GM19023 (cell line): ENCODE measurements around the gene C19orf44.
"Not testable (repeated sequence)": the region's sequence is repeated elsewhere in the genome, so short reads cannot be mapped to it uniquely, and the experiment has no call there.

Source experiments
- ATAC-seq: cut with Tn5 transposase; IDR thresholded peaks from one replicate; pipeline ENCODE4 v1.9.1; 2021; ENCODE audit warnings: mild to moderate bottlenecking, moderate library complexity; ENCODE audit not compliant: unreplicated experiment

C19orf44 gene

GRCh38 chr19:16495982-16496612 is at the start of gene C19orf44, which contains the start of gene CALR3:
Gene C19orf44 (plus strand): TSS chr19:16496394. CDS start chr19:16500793, 4,399 bp downstream.
Gene CALR3 (minus strand): TSS chr19:16496167. CDS start chr19:16496129, 38 bp downstream.
- peak; percentile 97 for ATAC-seq

DNA sequence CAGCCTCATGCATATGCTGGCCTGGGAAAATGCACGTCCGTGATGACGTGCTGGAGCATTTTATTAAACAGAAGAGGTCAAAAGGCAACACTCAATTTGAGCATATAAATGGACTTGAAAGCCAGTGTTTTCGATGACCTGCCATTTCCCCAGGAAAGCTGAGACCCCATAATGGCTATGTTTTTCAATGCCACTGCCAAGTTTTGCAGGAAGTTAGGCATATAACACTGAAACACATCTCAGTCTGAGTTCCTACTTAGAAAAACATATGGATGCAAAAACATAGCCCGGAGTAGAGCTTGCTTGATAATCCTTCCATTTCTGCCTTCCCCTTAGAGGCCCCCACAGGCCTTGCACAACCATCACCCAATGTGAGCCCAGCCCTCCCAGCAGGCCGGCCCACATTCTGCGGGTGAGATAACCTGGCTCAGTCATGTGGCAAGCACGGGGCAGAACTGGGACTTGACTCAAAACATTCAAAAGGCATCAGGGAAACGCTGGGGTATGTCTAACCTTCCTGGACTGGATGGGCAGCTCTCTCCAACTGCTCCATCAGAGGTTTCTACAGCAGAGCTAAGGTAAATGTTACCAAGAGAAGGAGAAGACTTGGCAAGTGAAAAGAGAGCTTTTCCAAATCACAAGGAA is 49.3 kb upstream of the C19orf44 start:
- ATAC-seq, result no peak

GRCh38 chr19:16448872-16449271 is 47.3 kb upstream of the C19orf44 start:
- ATAC-seq, result not testable (repeated sequence)

GRCh38 chr19:16449330-16449961 is 46.7 kb upstream of the C19orf44 start:
- ATAC-seq, result peak; percentile 56

DNA sequence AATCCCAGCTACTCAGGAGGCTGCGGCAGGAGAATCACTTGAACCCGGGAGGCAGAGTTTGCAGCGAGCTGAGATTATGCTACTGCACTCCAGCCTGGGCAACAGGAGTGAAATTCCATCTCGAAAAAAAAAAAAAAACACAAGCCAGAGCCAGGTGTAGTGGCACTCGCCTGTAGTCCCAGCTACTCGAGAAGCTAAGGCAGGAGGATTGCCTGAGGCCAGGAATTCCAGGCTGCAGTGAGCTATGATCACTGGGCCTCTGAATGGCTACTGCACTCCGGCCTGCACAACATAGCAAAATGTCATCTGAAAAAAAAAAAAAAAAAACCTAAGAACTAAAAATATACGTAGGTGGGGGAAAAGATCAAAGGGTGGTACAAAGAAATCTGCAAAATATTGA is 43.9 kb upstream of the C19orf44 start:
- no peak for ATAC-seq

DNA sequence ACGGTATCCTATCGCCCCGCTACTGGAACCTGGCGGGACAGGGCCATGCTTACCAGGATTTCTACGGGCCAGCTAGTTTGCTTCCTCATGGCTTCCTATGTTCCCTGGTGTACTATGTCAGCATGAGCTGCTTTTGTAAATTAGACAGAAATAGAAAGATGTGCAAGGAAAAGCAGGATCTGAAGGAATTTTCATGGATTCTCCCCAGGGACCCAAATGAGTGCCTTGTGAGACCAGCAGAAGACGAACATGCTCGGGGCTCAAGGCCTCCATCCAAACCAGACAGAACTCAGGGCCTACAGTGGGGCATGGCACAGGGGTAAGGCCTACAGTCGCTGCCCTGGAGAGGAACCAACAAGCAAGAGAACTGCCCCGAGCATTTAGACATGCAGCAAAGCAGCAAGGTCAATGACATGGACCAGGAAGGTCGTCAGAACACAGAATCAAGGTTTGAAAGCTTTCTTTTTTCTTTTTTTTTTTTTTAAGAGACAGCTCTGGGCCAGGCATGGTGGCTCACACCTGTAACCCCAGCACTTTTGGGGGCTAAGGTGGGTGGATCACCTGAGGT is 41.8 kb upstream of the C19orf44 start:
- ATAC-seq, result no peak

DNA sequence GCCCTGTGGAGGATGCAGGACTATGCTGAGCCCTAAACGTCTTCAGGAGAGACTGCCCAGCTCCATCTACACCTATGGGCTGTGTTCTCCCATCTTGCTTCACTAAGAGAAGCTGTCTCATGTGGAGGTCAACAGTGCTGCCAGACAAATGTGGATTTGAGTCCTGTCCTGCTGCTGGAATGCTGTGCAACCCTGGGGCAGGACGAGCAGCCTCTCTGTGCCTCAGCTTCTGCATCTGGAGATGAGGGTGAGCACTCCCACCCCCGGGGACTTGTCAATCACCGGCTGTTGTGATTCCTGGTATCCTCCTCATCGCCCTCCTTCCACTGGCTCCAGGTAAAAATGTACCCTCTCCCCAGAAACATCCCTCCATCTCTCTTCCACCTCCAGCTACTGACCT is 40.7 kb upstream of the C19orf44 start:
- no peak for ATAC-seq

DNA sequence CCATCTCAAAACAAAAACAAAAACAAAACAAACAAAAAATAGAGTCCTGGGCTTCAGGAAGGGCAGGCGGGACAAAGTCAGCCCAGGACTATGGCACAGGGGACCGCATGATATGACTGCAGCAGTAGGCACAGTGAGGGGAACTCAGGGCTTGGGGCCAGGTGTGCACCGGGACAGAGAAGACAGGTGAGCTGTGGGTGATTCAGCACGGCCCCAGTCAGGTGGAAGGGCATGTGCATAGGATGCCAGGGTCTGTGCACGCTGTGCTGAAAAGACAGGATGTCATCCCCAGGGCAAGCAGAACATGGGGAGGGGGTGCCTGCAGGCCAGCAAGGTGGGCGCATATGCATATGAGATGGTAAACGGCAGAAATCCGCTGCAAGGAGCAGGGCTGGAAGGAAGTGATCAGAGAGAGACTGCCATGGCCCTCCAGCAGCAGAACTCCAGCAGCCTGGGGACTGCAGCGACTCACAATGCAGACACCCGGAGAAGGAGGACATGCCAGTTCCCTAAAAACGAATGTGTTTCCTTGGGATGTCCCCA is 39.5 kb upstream of the C19orf44 start:
- no peak for ATAC-seq

DNA sequence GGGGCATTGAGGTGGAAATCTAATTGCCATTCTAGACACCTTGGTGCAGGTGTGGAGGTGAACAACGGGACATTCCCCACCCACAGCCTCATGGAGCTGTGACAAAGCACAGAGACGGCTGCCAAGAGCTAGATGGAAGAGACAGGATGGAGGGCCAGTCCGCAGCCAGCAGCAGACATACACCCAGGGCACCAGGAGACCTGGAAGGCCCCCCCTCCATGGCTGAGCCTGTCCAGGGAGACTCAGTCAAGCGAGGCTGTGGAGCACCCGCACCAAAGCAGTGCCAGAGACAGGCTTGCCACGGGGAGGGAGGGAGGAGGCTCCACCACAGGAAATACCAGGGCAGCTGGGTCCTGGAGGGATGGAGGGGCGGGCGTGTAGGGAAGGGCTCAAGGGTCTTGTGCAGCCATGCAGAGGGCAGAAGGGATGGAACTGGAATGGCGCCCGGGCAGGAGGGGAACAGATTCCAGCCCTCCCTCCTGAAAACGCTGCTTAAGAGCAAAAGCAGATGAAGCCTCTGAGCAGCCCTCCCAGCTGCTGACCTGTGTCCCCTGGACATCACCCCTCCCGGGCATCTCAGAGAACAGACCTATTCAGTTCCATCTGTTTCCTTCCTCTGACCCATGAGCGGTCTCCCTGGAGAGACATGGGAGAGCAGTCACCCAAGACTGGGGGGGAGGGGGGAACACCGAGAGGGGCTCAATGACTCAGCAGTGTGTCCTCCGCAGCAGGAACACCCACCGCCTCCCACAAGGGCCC is 38.8 kb upstream of the C19orf44 start:
- ATAC-seq, result no peak

- ATAC-seq, result no peak
These were observed 38.3 kb upstream of the C19orf44 start for GRCh38 chr19:16457954-16458331.

GRCh38 chr19:16458391-16459341 is 37.5 kb upstream of the C19orf44 start:
- no peak for ATAC-seq

DNA sequence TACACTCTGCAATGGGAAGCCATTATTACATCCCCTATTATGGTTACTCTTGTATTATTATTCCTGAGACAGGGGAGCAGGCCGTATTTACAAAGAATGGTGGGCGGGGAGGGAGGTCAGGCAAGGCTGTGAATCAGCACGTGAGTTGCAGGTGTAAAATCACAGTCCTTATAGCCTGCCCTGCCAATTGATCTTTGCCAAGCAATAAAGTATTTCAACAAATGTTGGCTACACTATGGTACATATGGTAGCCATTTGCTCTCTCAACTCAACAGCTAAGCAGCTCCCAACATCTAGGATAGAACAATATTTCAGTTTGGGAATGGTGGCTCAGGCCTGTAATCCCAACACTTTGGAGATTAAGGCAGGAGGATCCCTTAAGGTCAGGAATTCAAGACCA is 36.5 kb upstream of the C19orf44 start:
- ATAC-seq, result no peak

- no peak for ATAC-seq
These were observed 35.7 kb upstream of the C19orf44 start for GRCh38 chr19:16460454-16460853.

GRCh38 chr19:16461630-16462051 is 34.6 kb upstream of the C19orf44 start:
- ATAC-seq, result no peak

- no peak for ATAC-seq
These were observed 33.4 kb upstream of the C19orf44 start for GRCh38 chr19:16462757-16463250.

GRCh38 chr19:16463341-16463990 is 32.7 kb upstream of the C19orf44 start:
- no peak for ATAC-seq

GRCh38 chr19:16463991-16464575 is 32.1 kb upstream of the C19orf44 start:
- ATAC-seq, result no peak

DNA sequence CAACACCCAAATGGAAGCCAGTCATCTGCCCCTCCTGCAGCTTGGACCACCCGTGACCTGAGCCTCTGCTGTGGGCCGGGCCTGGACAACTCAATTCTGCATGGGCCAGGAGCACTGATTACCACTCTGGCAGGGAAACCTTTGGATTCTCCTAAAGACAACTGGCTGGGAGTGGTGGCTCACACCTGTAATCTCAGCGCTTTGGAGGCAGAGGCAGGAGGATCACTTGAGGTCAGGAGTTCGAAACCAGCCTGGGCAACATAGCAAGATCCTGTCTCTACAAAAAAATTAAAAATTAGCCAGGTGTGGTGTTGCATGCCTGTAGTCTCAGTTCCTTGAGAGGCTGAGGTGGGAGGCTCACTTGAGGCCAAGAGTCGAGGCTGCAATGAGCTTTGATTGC is 31.0 kb upstream of the C19orf44 start:
- ATAC-seq, result no peak
